Measurements from ENCODE around the gene SARDH.

Gene SARDH

DNA sequence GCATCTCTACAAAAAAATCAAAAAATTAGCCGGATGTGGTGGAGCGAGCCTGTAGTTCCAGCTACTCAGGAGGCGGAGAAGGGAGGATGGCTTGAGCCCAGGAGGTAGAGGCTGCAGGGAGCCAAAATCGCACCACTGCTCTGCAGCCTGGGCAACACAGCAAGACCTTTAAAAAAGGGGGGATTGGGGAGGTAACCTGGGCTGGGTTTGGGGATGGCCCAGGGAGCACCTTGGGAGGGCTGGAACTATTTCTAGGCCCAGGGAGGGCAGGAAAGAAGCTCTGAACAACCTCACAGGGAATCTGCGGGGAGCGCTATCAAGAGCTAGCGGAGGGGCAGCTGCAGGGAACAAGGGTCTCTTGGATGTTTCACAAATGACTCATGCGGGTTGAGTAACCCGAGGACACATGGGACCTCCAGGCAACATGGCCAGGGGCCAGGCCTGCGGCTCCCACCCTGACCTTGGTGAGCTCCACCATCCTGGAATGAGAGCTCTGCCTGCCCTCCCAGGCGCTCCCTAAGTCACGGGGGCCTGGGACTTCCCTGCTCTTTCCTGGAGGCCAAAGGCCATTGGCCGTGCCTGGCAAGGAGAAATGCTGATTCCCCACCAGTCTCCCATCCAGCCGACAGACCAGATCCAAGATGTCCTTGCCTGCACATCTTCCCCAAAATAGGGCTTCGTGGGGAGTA is 23.4 kb downstream of the SARDH start:
- DNase-seq (ENCODE audit: low read depth, low spot score), result no peak

GRCh38 chr9:133713960-133714495 is 24.1 kb downstream of the SARDH start:
- no peak for DNase-seq (ENCODE audit: low read depth, low spot score)

DNA sequence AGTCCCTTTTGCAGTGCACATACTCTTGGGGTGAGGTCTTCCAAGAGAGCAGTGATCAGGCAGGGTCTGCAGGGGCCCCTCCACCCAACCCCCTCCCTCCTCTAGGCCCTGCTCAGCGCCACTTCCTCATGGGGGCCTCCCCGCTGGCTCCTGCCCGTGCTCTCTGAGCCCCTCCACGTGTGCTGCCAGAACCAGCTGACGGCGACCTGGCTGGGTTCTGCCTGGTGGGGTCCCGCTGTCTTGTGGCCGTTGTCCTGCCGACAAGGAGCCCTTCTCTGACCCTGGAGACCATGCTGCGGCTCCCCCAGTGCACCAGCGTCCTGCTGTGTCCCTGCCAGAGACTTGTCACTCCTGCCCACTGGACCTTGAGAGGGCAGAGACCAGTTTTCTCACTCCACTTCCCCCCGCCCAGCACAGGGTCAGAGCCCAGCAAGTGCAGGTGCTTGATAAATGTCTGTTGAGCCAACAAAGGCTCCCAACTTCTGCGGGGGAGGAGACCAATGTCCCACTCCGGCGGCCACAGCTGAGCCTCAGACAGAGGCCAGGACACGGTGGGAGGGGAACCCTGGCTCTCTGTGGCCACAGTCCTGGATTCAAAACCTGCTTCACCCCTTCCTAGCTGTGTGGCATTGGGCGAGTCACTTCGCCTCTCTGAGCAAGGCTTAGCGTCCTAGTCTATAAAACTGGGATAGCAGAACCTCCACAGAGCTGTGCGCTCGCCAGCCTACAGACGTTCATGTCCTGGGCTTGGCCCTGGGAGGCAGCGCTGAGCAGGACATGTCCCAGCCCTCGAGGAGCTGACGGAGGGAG is 24.8 kb downstream of the SARDH start:
- DNase-seq (ENCODE audit: low read depth, low spot score), result no peak

DNA sequence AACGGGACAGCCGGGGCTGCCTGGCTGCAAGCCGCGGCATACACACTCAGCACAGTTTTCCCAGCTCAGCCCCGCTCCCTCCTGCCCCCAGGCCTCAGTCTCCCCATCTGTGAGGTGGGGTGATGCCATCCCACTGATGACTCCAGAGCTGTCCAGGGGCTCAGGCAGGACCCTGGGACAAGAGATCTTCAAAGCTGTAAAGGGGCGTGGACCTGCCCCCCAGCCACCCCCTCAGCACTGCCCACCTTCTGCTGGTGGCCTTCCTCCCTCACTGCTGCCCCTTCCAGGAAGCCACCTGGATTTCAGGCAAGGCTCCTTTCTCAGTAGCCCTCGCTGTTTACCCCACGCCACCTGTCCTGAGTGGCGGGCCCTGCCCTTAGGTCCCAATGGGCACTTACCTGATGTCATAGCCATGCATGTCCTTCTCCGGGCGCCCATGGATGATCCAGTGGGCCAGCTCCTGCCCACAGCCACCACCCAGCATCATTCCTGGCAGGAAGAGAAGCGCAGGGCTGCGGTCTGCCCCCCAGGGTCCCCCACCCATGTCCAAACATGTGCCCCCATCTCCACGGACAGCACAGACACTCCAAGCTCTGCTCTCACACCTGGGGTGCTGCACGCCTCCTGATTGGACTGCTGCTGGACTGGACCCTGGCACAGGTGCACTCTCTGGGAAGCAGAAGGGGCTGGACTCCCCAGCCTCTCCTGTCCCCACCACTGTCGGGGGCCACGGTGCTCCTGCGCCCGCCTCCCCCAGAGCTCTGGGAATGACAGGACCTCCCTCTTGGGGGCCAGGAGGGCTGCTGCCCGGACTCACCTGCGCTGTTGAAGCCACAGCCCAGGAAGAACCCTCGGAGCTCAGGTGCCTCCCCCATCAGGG is 25.7 kb downstream of the SARDH start:
- DNase-seq (ENCODE audit: low read depth, low spot score), result no peak

DNA sequence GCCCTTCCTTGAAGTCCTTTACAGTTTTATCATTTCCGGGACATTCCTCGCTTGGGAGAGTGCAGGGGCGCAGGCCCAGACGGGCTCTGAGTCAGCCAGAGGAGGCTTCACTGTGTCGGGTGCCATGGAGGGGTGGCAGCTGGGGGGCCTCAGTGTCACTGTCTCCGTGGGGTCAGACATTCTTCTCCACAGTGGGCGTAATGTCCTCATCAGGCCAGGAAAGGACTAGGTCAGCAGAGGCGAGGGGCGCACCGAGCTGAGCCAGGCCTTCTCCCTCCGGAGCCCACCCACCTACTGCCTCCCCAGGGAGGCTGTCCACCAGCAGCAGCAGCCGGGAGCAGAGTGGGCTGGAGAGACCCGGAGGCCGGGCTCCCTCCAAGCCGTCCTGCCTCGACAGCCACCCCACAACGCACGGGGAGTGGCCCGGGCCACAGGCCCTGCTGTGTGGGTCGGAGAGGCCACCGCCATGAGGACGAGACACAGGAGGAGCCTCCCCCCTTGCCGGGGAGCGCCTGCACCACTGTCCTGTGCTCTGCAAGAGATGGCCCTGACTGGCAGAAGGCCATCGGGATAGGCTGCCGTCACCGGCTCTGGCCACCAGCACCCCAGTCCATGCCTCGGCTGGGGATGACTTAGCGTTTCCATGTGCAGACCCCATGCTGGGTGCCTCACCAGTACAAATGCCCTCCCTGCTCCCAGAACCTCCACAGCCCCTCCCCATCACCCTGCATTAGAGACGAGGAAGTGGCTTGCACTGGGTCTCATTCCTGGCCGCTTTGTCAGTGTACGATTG is 26.5 kb downstream of the SARDH start:
- DNase-seq (ENCODE audit: low read depth, low spot score), result no peak

GRCh38 chr9:133710661-133711427 is 27.3 kb downstream of the SARDH start:
- no peak for DNase-seq (ENCODE audit: low read depth, low spot score)

DNA sequence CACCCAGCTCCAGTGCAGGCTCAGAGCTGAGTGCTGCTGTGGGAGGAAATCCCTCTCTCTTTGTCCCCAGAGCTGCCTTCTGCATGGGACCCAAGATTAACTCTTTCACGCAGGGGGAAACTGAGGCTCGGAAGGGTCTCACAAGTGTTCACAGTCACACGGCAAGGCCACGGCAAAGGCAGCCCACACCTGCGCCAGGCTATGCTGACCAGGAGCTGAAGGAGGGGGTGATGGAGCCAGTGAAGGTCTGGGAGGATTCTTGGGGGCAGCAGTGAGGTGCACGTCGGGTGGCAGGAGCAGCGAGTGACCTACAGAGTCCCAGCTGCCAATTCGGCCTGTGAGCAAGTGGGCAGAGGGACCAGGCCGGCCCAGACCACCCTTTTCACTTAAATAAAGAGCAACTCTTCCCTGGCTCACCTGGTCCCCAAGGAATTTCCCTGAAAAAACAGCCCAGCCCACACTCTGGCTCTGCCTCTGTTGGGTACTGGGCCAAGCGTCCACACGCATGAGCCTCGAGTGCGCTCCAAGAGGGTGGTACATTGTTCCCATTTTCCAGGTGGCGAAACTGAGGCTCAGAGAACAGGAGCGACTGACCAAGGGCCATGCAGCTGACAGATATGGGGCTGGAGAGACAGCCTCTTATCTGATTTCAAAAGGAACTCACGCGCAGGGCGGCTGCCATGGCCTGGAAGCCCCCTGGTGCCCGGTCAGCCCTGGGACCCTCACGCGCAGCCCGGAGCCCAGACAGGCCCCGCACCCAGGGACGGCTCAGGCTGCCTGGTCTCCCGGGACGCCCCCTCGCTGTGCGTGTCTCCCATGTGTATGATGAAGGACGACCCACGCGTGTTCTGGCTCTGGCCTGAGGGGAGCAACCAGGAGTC is 28.2 kb downstream of the SARDH start:
- DNase-seq (ENCODE audit: low read depth, low spot score), result no peak

DNA sequence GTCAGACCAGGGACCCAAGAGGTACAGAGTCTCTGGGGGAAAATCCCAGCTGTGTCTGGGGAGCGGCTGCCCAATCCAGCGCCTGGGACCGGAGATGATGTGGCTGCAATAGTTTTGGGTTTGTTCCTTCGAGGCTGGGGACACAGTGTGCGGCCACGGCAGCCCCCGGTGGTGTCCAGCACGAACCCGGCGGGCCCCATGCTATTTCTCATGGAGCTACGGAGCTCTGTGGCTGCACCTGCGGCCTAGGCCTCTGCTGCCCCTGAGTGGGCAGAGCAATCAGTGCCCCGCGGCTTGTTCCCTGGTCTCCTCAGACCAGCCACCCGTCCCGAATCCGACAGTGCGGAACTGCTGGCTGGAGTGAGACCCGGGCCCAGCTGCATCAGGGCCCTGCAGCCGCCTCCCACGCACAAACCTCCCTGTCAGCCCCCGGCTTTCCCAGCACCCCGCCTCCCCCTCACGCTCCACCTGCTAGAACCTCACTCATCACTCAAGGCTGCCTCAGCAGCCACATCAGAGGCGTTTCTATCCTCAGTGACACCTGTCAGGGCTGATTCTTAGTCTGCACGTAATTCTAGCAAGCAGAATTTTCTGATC is 29.0 kb downstream of the SARDH start:
- no peak for DNase-seq (ENCODE audit: low read depth, low spot score)

- no peak for DNase-seq (ENCODE audit: low read depth, low spot score)
Observed at GRCh38 chr9:133708246-133709014, 29.7 kb downstream of the SARDH start.

DNA sequence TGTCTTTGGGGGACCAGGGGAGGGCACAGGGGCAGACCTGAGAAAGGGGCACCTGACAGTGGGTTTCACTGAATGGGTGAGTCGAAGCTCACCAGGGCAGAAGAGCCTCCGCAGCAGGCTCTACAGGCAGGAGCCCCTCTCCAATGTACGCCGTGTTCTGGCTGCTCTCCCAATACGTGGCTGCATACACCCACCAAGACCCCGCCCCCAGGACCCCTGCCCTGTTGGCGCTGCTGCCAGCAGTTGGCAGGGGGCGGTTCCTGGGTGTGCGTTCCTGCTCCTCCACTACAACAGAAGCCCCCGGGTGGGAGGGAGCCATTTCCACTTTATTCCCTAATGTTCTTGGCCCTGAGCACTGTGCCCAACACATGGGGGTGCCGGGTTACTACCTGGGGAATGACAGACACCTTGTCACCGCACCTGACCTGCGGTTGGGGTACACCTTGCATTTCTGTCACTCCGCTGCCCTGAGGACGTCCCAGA is 30.3 kb downstream of the SARDH start:
- no peak for DNase-seq (ENCODE audit: low read depth, low spot score)

DNA sequence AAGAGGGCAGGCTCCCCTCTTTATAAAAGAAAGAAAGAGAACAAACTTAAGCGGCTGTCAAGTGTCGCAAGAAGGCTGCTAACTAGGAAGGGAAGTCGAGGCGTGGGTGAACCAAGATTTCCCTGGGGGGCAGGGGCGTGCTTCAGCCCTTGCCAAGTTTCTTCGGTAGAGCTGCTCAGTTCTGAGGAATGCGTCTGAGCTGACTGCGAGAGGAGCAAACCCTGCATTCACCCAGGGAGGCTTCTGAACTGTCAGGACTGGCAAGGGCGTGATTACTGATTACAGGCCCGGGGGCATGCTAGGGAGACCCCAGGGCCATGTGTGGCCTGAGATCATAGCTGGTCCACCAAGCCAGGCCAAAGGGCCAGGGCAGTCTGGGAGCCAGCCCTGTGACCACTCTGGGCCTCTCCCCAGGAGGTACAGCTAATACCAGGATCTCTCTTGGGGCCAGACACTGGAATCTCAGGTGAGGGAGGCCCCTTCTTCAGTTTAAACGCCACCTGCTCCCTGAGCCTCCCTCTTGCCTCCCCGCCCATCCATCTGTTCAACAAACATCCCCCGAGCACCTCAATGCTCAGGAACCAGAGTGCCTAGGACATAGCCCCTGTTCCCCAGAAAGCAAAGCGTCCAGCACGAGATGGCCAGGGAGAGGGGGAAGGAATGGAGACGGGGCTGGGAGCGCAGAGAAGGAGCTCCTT is 30.9 kb downstream of the SARDH start:
- DNase-seq (ENCODE audit: low read depth, low spot score), result no peak

GRCh38 chr9:133706307-133707050 is 31.7 kb downstream of the SARDH start:
- DNase-seq (ENCODE audit: low read depth, low spot score), result no peak

GRCh38 chr9:133705576-133705975 is 32.6 kb downstream of the SARDH start:
- no peak for DNase-seq (ENCODE audit: low read depth, low spot score)

DNA sequence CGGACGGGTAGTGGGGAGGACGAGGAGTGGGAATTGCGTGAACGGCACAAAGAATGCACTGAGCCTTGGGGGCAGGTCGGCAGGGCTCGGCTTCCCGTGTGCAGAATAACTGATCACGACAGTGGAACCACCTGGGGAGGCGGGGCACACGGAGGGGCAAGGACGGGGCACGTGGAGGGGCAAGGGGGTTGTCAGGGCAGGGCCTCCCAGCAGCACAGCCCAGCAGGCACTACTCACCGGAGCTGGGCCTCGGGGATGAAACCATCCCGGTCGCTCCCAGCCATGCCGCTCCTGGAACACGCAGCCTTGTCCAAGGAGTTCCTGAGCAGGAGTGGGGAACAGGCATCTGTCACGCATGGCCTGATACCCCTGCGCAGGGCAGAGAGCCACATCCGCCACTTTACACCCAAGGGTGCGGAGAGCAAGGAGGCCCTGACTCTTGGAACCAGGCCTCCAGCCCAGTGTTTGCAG is 33.4 kb downstream of the SARDH start:
- no peak for DNase-seq (ENCODE audit: low read depth, low spot score)

GRCh38 chr9:133703591-133704399 is 34.4 kb downstream of the SARDH start:
- no peak for DNase-seq (ENCODE audit: low read depth, low spot score)

All from iPS DF 19.7 (cell line).